H1 (cell line): ENCODE measurements around the gene RAPGEF5. TPM values are rescaled to one million over a fixed set of nuclear protein-coding genes. Genes with fewer than 3 reads are reported as not detected.

Source experiments
- CTCF ChIA-PET: fragments of 300-600 bp; sonication (Branson Sonifier 250); formaldehyde crosslinking; loops from one replicate; lab custom pipeline; 2021; ENCODE audit not compliant: partially characterized antibody; lab: Charles Lee
- POLR2A ChIA-PET: fragments of 300-600 bp; sonication (Branson Sonifier 250); formaldehyde crosslinking; loops from one replicate; lab custom pipeline; 2021; ENCODE audit warnings: inconsistent platforms; ENCODE audit not compliant: partially characterized antibody; lab: Charles Lee
- DNase-seq, 2 experiments: peaks; one replicate each; pipeline versions ENCODE4 v3.0.0 to v3.0.0-alpha.2; 2010 to 2022; ENCODE audit warnings: low spot score in 2 of 2, low read depth in 1 of 2, mixed read lengths in 1 of 2
- FAIRE-seq: peaks from 2 replicates; lab custom pipeline; 2011; peaks lifted over from hg19 to GRCh38; lab: Jason Lieb, UNC
- H2AFZ ChIP-seq: 2 replicates; pipeline ENCODE4 v1.8.1; 2012; ENCODE audit warnings: low read length, inconsistent platforms
- H2AK5ac ChIP-seq: 2 replicates; pipeline ENCODE4 v1.6.1; 2013; ENCODE audit warnings: low read depth, low read length
- H2BK120ac ChIP-seq: replicated peaks from 2 replicates; pipeline ENCODE3; 2013; ENCODE audit warnings: low read depth, low read length, inconsistent platforms
- H2BK12ac ChIP-seq: 2 replicates; pipeline ENCODE4 v1.6.1; 2013; ENCODE audit warnings: low read depth, low read length
- H2BK15ac ChIP-seq: 2 replicates; pipeline ENCODE4 v1.6.1; 2013; ENCODE audit warnings: low read length
- H2BK20ac ChIP-seq: 2 replicates; pipeline ENCODE4 v1.6.1; 2013; ENCODE audit warnings: low read length
- H2BK5ac ChIP-seq: 2 replicates; pipeline ENCODE4 v1.6.1; 2013; ENCODE audit warnings: low read depth, low read length
- H3K14ac ChIP-seq: 2 replicates; pipeline ENCODE4 v1.6.1; 2013; ENCODE audit warnings: inconsistent platforms; ENCODE audit not compliant: insufficient read length
- H3K18ac ChIP-seq: 2 replicates; pipeline ENCODE4 v1.6.1; 2013; ENCODE audit warnings: low read length; ENCODE audit errors: extremely low read depth
- H3K23ac ChIP-seq: 2 replicates; pipeline ENCODE4 v1.6.1; 2013; ENCODE audit warnings: inconsistent platforms; ENCODE audit not compliant: insufficient read length
- H3K23me2 ChIP-seq: 2 replicates; pipeline ENCODE4 v1.6.1; 2013; ENCODE audit warnings: low read depth, low read length
- H3K27ac ChIP-seq: 2 replicates; pipeline ENCODE4 v1.6.1; 2011; ENCODE audit warnings: low read depth, low read length, inconsistent platforms
- H3K27me3 ChIP-seq, 4 experiments: replicated peaks in 1 of 4; 1 replicate in 1 of 4; 2 replicates in 3 of 4; pipeline versions ENCODE4 v1.6.1 to v1.8.1; 2011 to 2013; ENCODE audit warnings: low read length in 3 of 4, mild to moderate bottlenecking in 3 of 4, inconsistent platforms in 2 of 4, mixed read lengths in 2 of 4, moderate library complexity in 1 of 4; ENCODE audit not compliant: control insufficient read depth in 3 of 4, insufficient read depth in 3 of 4; ENCODE audit errors: extremely low read depth in 1 of 4
- H3K36me3 ChIP-seq, 4 experiments: 2 replicates each; pipeline versions ENCODE4 v1.6.1 to v1.8.1; 2011 to 2013; ENCODE audit warnings: mild to moderate bottlenecking in 4 of 4, low read length in 3 of 4, moderate library complexity in 2 of 4, control low read depth in 1 of 4, inconsistent platforms in 1 of 4; ENCODE audit not compliant: insufficient read depth in 4 of 4, control insufficient read depth in 2 of 4
- H3K4ac ChIP-seq: replicated peaks from 2 replicates; pipeline ENCODE3; 2013; ENCODE audit warnings: low read length, low read depth, mixed read lengths, inconsistent platforms; ENCODE audit not compliant: insufficient read length
- H3K4me1 ChIP-seq, 4 experiments: replicated peaks in 1 of 4; 1 replicate in 1 of 4; 2 replicates in 3 of 4; pipeline versions ENCODE4 v1.6.1 to v1.8.1; 2011 to 2013; ENCODE audit warnings: low read length in 3 of 4, inconsistent platforms in 2 of 4, mixed read lengths in 1 of 4; ENCODE audit not compliant: insufficient read depth in 4 of 4, control insufficient read depth in 3 of 4
- H3K4me2 ChIP-seq, 2 experiments: 2 replicates each; pipeline versions ENCODE4 v1.6.1 to v1.8.1; 2011 to 2013; ENCODE audit warnings: low read depth in 2 of 2, low read length in 2 of 2, control low read depth in 1 of 2, inconsistent platforms in 1 of 2, mild to moderate bottlenecking in 1 of 2; ENCODE audit not compliant: insufficient read depth in 1 of 2
- H3K4me3 ChIP-seq, 4 experiments: fragments of 200-600, 300-600 bp in 1 of 4; sonication (generic), shearing (Covaris generic), sonication (Bioruptor Twin) in 1 of 4; 2 replicates each; pipeline versions ENCODE4 v1.5.1 to v1.8.1; 2011 to 2016; ENCODE audit warnings: low read length in 4 of 4, low read depth in 3 of 4, control low read depth in 2 of 4, inconsistent platforms in 2 of 4, mild to moderate bottlenecking in 2 of 4, mixed read lengths in 1 of 4, moderate library complexity in 1 of 4; ENCODE audit not compliant: insufficient read depth in 2 of 4; ENCODE audit errors: extremely low read depth in 1 of 4
- H3K56ac ChIP-seq: replicated peaks from 2 replicates; pipeline ENCODE3; 2013; ENCODE audit warnings: low read depth, mild to moderate bottlenecking, mixed read lengths, low read length, inconsistent platforms; ENCODE audit not compliant: insufficient read length
- H3K79me1 ChIP-seq: 2 replicates; pipeline ENCODE4 v1.6.1; 2013; ENCODE audit warnings: low read depth, low read length, control low read depth
- H3K79me2 ChIP-seq, 2 experiments: 2 replicates each; pipeline versions ENCODE4 v1.6.1 to v1.8.1; 2012 to 2013; ENCODE audit warnings: low read length in 2 of 2, mild to moderate bottlenecking in 2 of 2, inconsistent platforms in 1 of 2; ENCODE audit not compliant: insufficient read depth in 2 of 2, control insufficient read depth in 1 of 2
- H3K9ac ChIP-seq, 4 experiments: replicated peaks in 1 of 4; 1 replicate in 1 of 4; 2 replicates in 3 of 4; pipeline versions ENCODE4 v1.6.1 to v1.8.1; 2011 to 2013; ENCODE audit warnings: low read depth in 3 of 4, low read length in 3 of 4, control low read depth in 2 of 4, mild to moderate bottlenecking in 2 of 4, moderate library complexity in 2 of 4, inconsistent platforms in 1 of 4; ENCODE audit errors: extremely low read depth in 1 of 4
- H3K9me3 ChIP-seq, 2 experiments: 2 replicates each; pipeline versions ENCODE4 v1.6.1 to v1.8.1; 2012 to 2013; ENCODE audit warnings: mild to moderate bottlenecking in 2 of 2, moderate library complexity in 2 of 2, control low read depth in 1 of 2, inconsistent platforms in 1 of 2, low read depth in 1 of 2, low read length in 1 of 2, mixed read lengths in 1 of 2; ENCODE audit not compliant: insufficient read depth in 2 of 2
- H4K20me1 ChIP-seq, 2 experiments: replicated peaks in 1 of 2; 2 replicates each; pipeline versions ENCODE3 to v1.8.1; 2011 to 2013; ENCODE audit warnings: inconsistent platforms in 2 of 2, low read length in 2 of 2, mild to moderate bottlenecking in 1 of 2; ENCODE audit not compliant: insufficient read depth in 2 of 2, control insufficient read depth in 1 of 2
- H4K5ac ChIP-seq: 2 replicates; pipeline ENCODE4 v1.6.1; 2013; ENCODE audit warnings: low read length, low read depth, mixed read lengths, inconsistent platforms; ENCODE audit not compliant: insufficient read length
- H4K8ac ChIP-seq: 2 replicates; pipeline ENCODE4 v1.8.0; 2013; ENCODE audit warnings: mild to moderate bottlenecking, moderate library complexity, low read length, inconsistent platforms; ENCODE audit not compliant: insufficient read depth; ENCODE audit errors: extremely low read depth
- H4K91ac ChIP-seq: replicated peaks from 2 replicates; pipeline ENCODE3; 2013; ENCODE audit warnings: low read length, mixed read lengths, inconsistent platforms; ENCODE audit not compliant: insufficient read length
- CBX5 ChIP-seq: fragments of 300-800, 300-1000 bp; sonication (generic); IDR thresholded peaks from 2 replicates; pipeline ENCODE4 v1.7.1; 2016; ENCODE audit warnings: antibody characterized with exemption, low read length, low read depth
- CHD1 ChIP-seq: IDR thresholded peaks from 2 replicates; pipeline ENCODE4 v1.6.1; 2012; ENCODE audit warnings: low read depth, low read length, improper control_type of control experiment
- MAFK ChIP-seq: IDR thresholded peaks from 2 replicates; pipeline ENCODE4 v1.6.1; 2012; ENCODE audit warnings: low read depth, mild to moderate bottlenecking, improper control_type of control experiment, low read length
- NRF1 ChIP-seq: IDR thresholded peaks from 2 replicates; pipeline ENCODE4 v1.6.1; 2011; ENCODE audit warnings: mild to moderate bottlenecking, low read depth, low read length, improper control_type of control experiment
- POU5F1 ChIP-seq: IDR thresholded peaks from 2 replicates; pipeline ENCODE4 v1.6.1; 2011; ENCODE audit warnings: low read depth, mild to moderate bottlenecking, low read length, moderate library complexity
- YY1 ChIP-seq: IDR thresholded peaks from 2 replicates; pipeline ENCODE4 v1.6.1; 2011; ENCODE audit warnings: low read depth, mild to moderate bottlenecking, low read length
- WGBS, 2 experiments: shearing (Covaris generic) in 1 of 2; methylation state at CpG; one replicate each; pipeline versions ENCODE4 v1.1.6 to v1.1.7; 2013 to 2015; ENCODE audit warnings: low lambda C conversion rate in 2 of 2, mixed read lengths in 2 of 2, inconsistent platforms in 1 of 2, low coverage in 1 of 2, missing lambda C conversion rate in 1 of 2; ENCODE audit not compliant: insufficient replicate concordance in 2 of 2, insufficient coverage in 1 of 2, insufficient read length in 1 of 2; ENCODE audit errors: extremely low coverage in 1 of 2, missing lambda C conversion rate in 1 of 2; 5-methylcytosine and 5-hydroxymethylcytosine counted together
- polyA plus RNA-seq, 7 experiments: library from polyadenylated mRNA; depleted of rRNA in 3 of 7; stranded (reverse) in 5 of 7; unstranded in 2 of 7; fragments of >200 nt in 5 of 7; fragments of 200-250 nt in 2 of 7; gene quantifications; 1 replicate in 5 of 7; 2 replicates in 1 of 7; 4 replicates in 1 of 7; pipeline versions ENCODE4 v1.2.1 to v1.2.3, GENCODE V29; 2011 to 2013; ENCODE audit warnings: missing spikeins in 2 of 7, mixed read lengths in 2 of 7
- total RNA-seq: library from RNA; stranded (reverse); fragmentation: NEBNext Ultra II Directional; extraction: Animal tissue kit (Norgen Biotek cat#: 25700); gene quantifications from 2 replicates; pipeline ENCODE4 v1.2.1, GENCODE V29; 2021

RAPGEF5 gene
- total and polyA plus RNA-seq, 2 of the 8 experiments (the other 6 are each of a cell fraction or from before 2014, with no cell fraction given): 4.4 to 22.9 TPM

GRCh38 chr7:22307816-22308215 lies 49.1 kb downstream of the RAPGEF5 start:
- H4K8ac ChIP-seq: no peak overlapping the region
- no peak overlapping the region for H4K5ac ChIP-seq
- no peak overlapping the region for H2BK12ac ChIP-seq
- H2AK5ac ChIP-seq: no peak overlapping the region
- H3K4ac ChIP-seq: no peak overlapping the region
- H3K56ac ChIP-seq: no peak overlapping the region
- no peak overlapping the region for H3K4me3 ChIP-seq
- peaks cover 0 to 25% (median 11%) of the 10 kb centered on the region in 4 experiments; a peak in 5 of 8 replicates for H3K36me3 ChIP-seq
- peaks cover 0 to 1% (median 0%) of the 10 kb centered on the region in 4 experiments; a peak in 1 of 7 replicates for H3K27me3 ChIP-seq
- H4K91ac ChIP-seq: no peak overlapping the region
- DNase-seq (no peak), FAIRE-seq (no peak)
- H3K18ac ChIP-seq: no peak overlapping the region
- H2AFZ ChIP-seq: no peak overlapping the region
- no peaks in the 10 kb centered on the region for H4K20me1 ChIP-seq
- no peak overlapping the region for H2BK20ac ChIP-seq
- no peak overlapping the region for H3K14ac ChIP-seq
- TF ChIP-seq MAFK (no peak), YY1 (no peak), NRF1 (no peak), POU5F1 (no peak), CBX5 (no peak), CHD1 (no peak)
- H3K4me1 ChIP-seq: peaks cover 0 to 2% (median 0%) of the 10 kb centered on the region in 4 experiments; a peak in 1 of 7 replicates
- WGBS, 2 experiments: 86% methylated on average over 3 of the region's 3 CpGs; no CpG with 5 or more reads in 1 of the 2 experiments
- H2BK120ac ChIP-seq: no peak overlapping the region
- no peak overlapping the region for H2BK15ac ChIP-seq
- no peaks in the 10 kb centered on the region for H3K79me2 ChIP-seq
- no peak overlapping the region for H3K27ac ChIP-seq
- H3K9me3 ChIP-seq: no peaks in the 10 kb centered on the region
- H3K79me1 ChIP-seq: no peaks in the 10 kb centered on the region
- no peak overlapping the region for H3K23ac ChIP-seq
- CTCF ChIA-PET: interaction anchor here (0.8 to 2.6 kb wide), 14 partner anchors 11 to 203 kb away, joined by 3 to 22 read pairs (median 6); no protein-coding TSS in a partner anchor
- H3K23me2 ChIP-seq: no peaks in the 10 kb centered on the region
- no peak overlapping the region for H3K9ac ChIP-seq
- no peak overlapping the region for H3K4me2 ChIP-seq
- POLR2A ChIA-PET: no interaction called here
- no peak overlapping the region for H2BK5ac ChIP-seq
